Muscle layer of duodenum (tissue), 2 donors: ENCODE measurements around the gene CILP2.

Experiments
- H3K27ac ChIP-seq: one replicate; pipeline ENCODE4 v1.7.0; 2013; ENCODE audit warnings: mild to moderate bottlenecking, low read length
- H3K27me3 ChIP-seq: one replicate; pipeline ENCODE4 v1.7.0; 2013; ENCODE audit warnings: low read depth, mild to moderate bottlenecking, control low read depth, low read length
- H3K36me3 ChIP-seq, 2 donors: one replicate each; pipeline ENCODE4 v1.7.0; 2013; ENCODE audit warnings: low read length in 2 of 2, control low read depth in 1 of 2, mild to moderate bottlenecking in 1 of 2; ENCODE audit not compliant: insufficient read depth in 2 of 2, control insufficient read depth in 1 of 2
- H3K4me1 ChIP-seq, 2 donors: one replicate each; pipeline ENCODE4 v1.7.0; 2013; ENCODE audit warnings: low read length in 2 of 2, mild to moderate bottlenecking in 2 of 2, control low read depth in 1 of 2, moderate library complexity in 1 of 2; ENCODE audit not compliant: insufficient read depth in 2 of 2, control insufficient read depth in 1 of 2
- H3K4me3 ChIP-seq, 2 donors: one replicate each; pipeline ENCODE4 v1.7.0; 2013; ENCODE audit warnings: low read length in 2 of 2, low read depth in 1 of 2, mild to moderate bottlenecking in 1 of 2
- H3K9me3 ChIP-seq, 2 donors: one replicate each; pipeline ENCODE4 v1.7.0; 2013; ENCODE audit warnings: low read length in 2 of 2, control low read depth in 1 of 2, mild to moderate bottlenecking in 1 of 2; ENCODE audit not compliant: control insufficient read depth in 1 of 2
- donor health status: healthy.

The CILP2 gene

GRCh38 chr19:19543101-19543500, 5.0 kb downstream of the CILP2 start:
- no peaks in the 10 kb centered on the region for H3K9me3 ChIP-seq
- peaks cover 21% of the 10 kb centered on the region for H3K27me3 ChIP-seq
- H3K36me3 ChIP-seq: no peaks in the 10 kb centered on the region
- no peak overlapping the region for H3K27ac ChIP-seq
- H3K4me3 ChIP-seq: no peak overlapping the region
- H3K4me1 ChIP-seq: peaks cover 5 to 31% of the 10 kb centered on the region in 2 donors

- Histone ChIP-seq H3K9me3 (no peaks in the 10 kb centered on the region), H3K36me3 (no peaks in the 10 kb centered on the region), H3K27me3 (peaks cover 16% of the 10 kb centered on the region), H3K4me3 (no peak overlapping the region), H3K4me1 (peaks cover 3 to 25% of the 10 kb centered on the region in 2 donors), H3K27ac (no peak overlapping the region)
Observed at GRCh38 chr19:19543640-19544039, 5.6 kb downstream of the CILP2 start.

GRCh38 chr19:19544257-19544953, 6.3 kb downstream of the CILP2 start:
- Histone ChIP-seq H3K27me3 (peaks cover 12% of the 10 kb centered on the region), H3K9me3 (no peaks in the 10 kb centered on the region), H3K27ac (no peak overlapping the region), H3K4me1 (peaks cover 0 to 21% of the 10 kb centered on the region in 2 donors), H3K4me3 (no peak overlapping the region), H3K36me3 (no peaks in the 10 kb centered on the region)

GRCh38 chr19:19544954-19545591, 7.0 kb downstream of the CILP2 start:
- no peaks in the 10 kb centered on the region for H3K36me3 ChIP-seq

GRCh38 chr19:19545707-19546106, 7.6 kb downstream of the CILP2 start:
- H3K27me3 ChIP-seq: peaks cover 10% of the 10 kb centered on the region
- H3K27ac ChIP-seq: no peak overlapping the region
- no peak overlapping the region for H3K4me3 ChIP-seq
- peaks cover 0 to 12% of the 10 kb centered on the region in 2 donors for H3K4me1 ChIP-seq
- no peaks in the 10 kb centered on the region for H3K36me3 ChIP-seq
- H3K9me3 ChIP-seq: no peaks in the 10 kb centered on the region

More at GRCh38 chr19:19544954-19545591, 7.0 kb downstream of the CILP2 start:
- no peaks in the 10 kb centered on the region for H3K9me3 ChIP-seq
- H3K27me3 ChIP-seq: peaks cover 12% of the 10 kb centered on the region
- no peak overlapping the region for H3K27ac ChIP-seq
- H3K4me1 ChIP-seq: peaks cover 0 to 16% of the 10 kb centered on the region in 2 donors
- H3K4me3 ChIP-seq: no peak overlapping the region

- Histone ChIP-seq H3K27me3 (peaks cover 3% of the 10 kb centered on the region), H3K27ac (no peak overlapping the region), H3K4me3 (no peak overlapping the region), H3K4me1 (peaks cover 0 to 1% of the 10 kb centered on the region in 2 donors), H3K36me3 (no peaks in the 10 kb centered on the region), H3K9me3 (no peaks in the 10 kb centered on the region)
Observed at GRCh38 chr19:19546751-19547162, 8.7 kb downstream of the CILP2 start.

- no peaks in the 10 kb centered on the region for H3K4me1 ChIP-seq
- no peak overlapping the region for H3K4me3 ChIP-seq
- H3K27ac ChIP-seq: no peak overlapping the region
- H3K27me3 ChIP-seq: no peaks in the 10 kb centered on the region
- H3K36me3 ChIP-seq: no peaks in the 10 kb centered on the region
- no peaks in the 10 kb centered on the region for H3K9me3 ChIP-seq
Observed at GRCh38 chr19:19547674-19548336, 9.7 kb downstream of the CILP2 start.

- H3K27ac ChIP-seq: no peak overlapping the region
- no peaks in the 10 kb centered on the region for H3K9me3 ChIP-seq
- no peaks in the 10 kb centered on the region for H3K4me1 ChIP-seq
- H3K4me3 ChIP-seq: no peak overlapping the region
- no peaks in the 10 kb centered on the region for H3K27me3 ChIP-seq
- H3K36me3 ChIP-seq: no peaks in the 10 kb centered on the region
Observed at GRCh38 chr19:19548915-19549759, 11.1 kb downstream of the CILP2 start.

GRCh38 chr19:19549804-19550464, 11.9 kb downstream of the CILP2 start:
- Histone ChIP-seq H3K4me3 (no peak overlapping the region), H3K36me3 (no peaks in the 10 kb centered on the region), H3K4me1 (no peaks in the 10 kb centered on the region), H3K9me3 (no peaks in the 10 kb centered on the region), H3K27me3 (no peaks in the 10 kb centered on the region), H3K27ac (no peak overlapping the region)

- H3K9me3 ChIP-seq: no peaks in the 10 kb centered on the region
- no peaks in the 10 kb centered on the region for H3K27me3 ChIP-seq
- no peaks in the 10 kb centered on the region for H3K4me1 ChIP-seq
Observed at GRCh38 chr19:19550485-19550929, 12.4 kb downstream of the CILP2 start.

More at GRCh38 chr19:19550485-19550929, 12.4 kb downstream of the CILP2 start:
- Histone ChIP-seq H3K27ac (no peak overlapping the region), H3K36me3 (no peaks in the 10 kb centered on the region), H3K4me3 (no peak overlapping the region)
